Progenitor cell of endocrine pancreas (in vitro differentiated cells): ENCODE measurements around the gene BIRC2. TPM values are rescaled to one million over a fixed set of nuclear protein-coding genes. Genes with fewer than 3 reads are reported as not detected.

Source experiments
- DNase-seq: peaks from one replicate; pipeline ENCODE4 v3.0.0; 2021; ENCODE audit warnings: low spot score; ENCODE audit not compliant: unreplicated experiment
- H3K27ac Mint-ChIP-seq: 2 replicates; pipeline ENCODE4 v1.8.0; 2021; ENCODE audit warnings: mild to moderate bottlenecking, moderate library complexity, mixed read lengths
- H3K27me3 Mint-ChIP-seq: 2 replicates; pipeline ENCODE4 v1.8.0; 2021; ENCODE audit warnings: mixed read lengths
- H3K36me3 Mint-ChIP-seq: 2 replicates; pipeline ENCODE4 v1.8.0; 2022; ENCODE audit warnings: mixed read lengths; ENCODE audit not compliant: insufficient read depth
- H3K4me1 Mint-ChIP-seq: 2 replicates; pipeline ENCODE4 v1.8.0; 2021; ENCODE audit warnings: low read depth, mixed read lengths
- H3K4me3 Mint-ChIP-seq: 2 replicates; pipeline ENCODE4 v1.8.0; 2021; ENCODE audit warnings: low read depth, mild to moderate bottlenecking, moderate library complexity, mixed read lengths
- H3K9me3 Mint-ChIP-seq: 2 replicates; pipeline ENCODE4 v1.8.0; 2021; ENCODE audit warnings: low read depth, mixed read lengths
- total RNA-seq: library from RNA; stranded (reverse); gene quantifications from 2 replicates; pipeline ENCODE4 v1.2.1, GENCODE V29; 2021
- TF ChIP-seq, protein P1 (sequence below): fragments of 200-600 bp; sonication (generic); IDR thresholded peaks from one replicate; pipeline ENCODE4 v1.5.0; 2021; ENCODE audit warnings: antibody characterized with exemption, mild to moderate bottlenecking; ENCODE audit not compliant: unreplicated experiment

BIRC2 gene
- total RNA-seq, 1 donor from 2014 or later, result 66.3 TPM

DNA sequence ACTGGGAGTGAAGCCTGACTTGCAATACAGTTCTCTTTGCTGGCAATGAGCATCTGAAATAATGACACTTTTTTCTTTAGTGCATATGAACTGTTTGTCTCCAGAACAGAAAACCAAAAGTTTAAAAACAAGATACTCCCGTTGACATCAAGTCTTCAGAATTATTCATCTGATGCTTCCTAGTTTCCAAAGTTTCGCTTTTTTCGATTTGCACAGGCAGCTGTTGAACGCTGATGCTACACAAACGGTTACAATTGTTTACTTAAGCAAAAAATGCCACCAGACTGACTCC is 612 bp upstream of the BIRC2 start:
- H3K4me1 Mint-ChIP-seq, result peaks cover 34% of the 10 kb centered on the region
- TF ChIP-seq, protein P1, sequence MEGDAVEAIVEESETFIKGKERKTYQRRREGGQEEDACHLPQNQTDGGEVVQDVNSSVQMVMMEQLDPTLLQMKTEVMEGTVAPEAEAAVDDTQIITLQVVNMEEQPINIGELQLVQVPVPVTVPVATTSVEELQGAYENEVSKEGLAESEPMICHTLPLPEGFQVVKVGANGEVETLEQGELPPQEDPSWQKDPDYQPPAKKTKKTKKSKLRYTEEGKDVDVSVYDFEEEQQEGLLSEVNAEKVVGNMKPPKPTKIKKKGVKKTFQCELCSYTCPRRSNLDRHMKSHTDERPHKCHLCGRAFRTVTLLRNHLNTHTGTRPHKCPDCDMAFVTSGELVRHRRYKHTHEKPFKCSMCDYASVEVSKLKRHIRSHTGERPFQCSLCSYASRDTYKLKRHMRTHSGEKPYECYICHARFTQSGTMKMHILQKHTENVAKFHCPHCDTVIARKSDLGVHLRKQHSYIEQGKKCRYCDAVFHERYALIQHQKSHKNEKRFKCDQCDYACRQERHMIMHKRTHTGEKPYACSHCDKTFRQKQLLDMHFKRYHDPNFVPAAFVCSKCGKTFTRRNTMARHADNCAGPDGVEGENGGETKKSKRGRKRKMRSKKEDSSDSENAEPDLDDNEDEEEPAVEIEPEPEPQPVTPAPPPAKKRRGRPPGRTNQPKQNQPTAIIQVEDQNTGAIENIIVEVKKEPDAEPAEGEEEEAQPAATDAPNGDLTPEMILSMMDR, result no peak
- no peak for DNase-seq
- no peaks in the 10 kb centered on the region for H3K9me3 Mint-ChIP-seq
- peaks cover 7% of the 10 kb centered on the region for H3K36me3 Mint-ChIP-seq
- H3K27ac Mint-ChIP-seq, result peak overlapping the region; percentile 98
- no peaks in the 10 kb centered on the region for H3K27me3 Mint-ChIP-seq
- H3K4me3 Mint-ChIP-seq, result peak overlapping the region; percentile 97

DNA sequence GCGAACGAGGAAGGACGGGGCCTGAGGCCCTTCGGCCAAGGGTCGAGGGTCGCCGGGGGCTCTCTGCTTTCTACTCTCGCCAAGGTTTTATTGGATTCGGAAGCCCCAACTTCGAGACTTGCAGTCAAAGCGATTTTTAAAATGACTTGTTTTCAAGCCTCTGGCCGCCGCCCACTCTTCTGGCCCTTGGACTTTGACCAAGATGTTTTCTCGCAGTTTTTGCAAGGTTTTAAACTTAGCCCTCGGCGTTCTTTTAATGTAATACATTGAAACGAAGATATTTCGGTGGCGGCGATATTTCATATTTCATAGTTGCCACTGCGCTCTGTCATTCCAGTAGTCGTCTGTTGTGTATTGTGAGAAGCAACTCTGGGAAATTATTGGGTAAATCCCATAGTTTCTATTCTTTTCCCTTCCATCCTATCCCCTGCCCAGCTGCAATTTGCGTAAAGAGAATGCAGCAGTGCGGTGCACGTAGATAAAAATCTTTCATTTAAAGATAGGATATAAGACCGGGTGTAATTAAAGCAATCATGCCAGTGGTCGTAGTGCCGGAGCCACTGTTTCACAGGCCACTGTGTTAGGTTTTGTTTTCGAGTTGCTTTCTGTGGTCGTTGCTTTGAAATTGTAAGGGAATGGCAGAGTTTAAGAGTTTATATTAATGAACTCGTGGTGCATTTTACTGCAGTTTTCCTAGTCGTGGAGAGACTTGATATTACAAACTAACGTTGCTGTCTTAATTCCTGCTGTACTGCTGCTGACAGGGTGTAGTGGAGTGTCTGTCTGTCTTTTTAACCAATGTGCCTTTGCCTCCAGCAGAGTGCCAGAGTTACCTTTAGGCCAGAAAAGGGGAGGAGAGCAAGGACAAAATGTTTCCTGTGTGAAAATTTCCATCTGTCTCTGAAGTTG is 702 bp downstream of the BIRC2 start:
- Mint-ChIP-seq H3K27ac (peak overlapping the region; percentile 98), H3K4me1 (peaks cover 34% of the 10 kb centered on the region), H3K9me3 (no peaks in the 10 kb centered on the region), H3K4me3 (peak overlapping the region; percentile 97), H3K27me3 (no peaks in the 10 kb centered on the region), H3K36me3 (peaks cover 14% of the 10 kb centered on the region)
- TF ChIP-seq, protein P1, result no peak
- DNase-seq, result no peak

DNA sequence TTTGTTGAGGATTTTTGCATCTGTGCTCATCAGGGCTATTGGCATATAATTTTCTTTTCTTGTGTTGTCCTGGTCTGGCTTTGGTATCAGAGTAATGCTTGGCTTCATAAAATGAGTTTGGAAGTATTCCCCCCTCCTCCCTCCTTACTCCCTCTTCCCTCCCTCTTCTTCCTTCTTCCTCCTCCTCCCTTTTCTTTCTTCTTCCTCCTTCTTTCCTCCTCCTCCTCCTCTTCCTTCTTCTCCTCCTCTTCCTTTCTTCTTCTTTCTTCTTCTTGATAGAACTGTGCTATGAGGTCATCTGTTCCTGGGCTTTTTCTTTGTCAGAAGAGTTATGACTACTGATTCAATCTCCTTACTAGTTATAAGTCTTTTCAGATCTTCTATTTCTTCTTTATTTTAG is 10.1 kb downstream of the BIRC2 start:
- Mint-ChIP-seq H3K4me1 (peaks cover 15% of the 10 kb centered on the region), H3K27ac (no peak overlapping the region), H3K9me3 (peaks cover 20% of the 10 kb centered on the region), H3K4me3 (no peak overlapping the region), H3K27me3 (no peaks in the 10 kb centered on the region), H3K36me3 (peaks cover 63% of the 10 kb centered on the region)
- TF ChIP-seq, protein P1, result no peak
- no peak for DNase-seq

DNA sequence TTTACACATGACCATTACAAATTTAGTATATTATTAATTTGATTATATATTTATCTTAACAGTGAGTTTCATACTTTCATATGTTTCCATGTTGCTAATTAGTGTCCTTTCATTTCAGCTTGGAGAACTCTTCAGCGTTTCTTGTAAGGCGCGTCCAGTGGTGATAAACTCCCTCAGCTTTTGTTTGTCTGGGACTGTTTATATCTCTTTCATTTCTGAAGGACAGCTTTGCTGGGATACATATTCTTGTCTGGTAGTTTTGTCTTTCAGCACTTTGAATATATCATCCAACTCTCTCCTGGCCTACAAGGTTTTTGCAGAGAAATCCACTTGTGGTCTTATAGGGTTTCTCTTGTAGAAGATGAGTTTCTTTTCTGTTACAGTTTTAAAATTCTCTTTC is 12.4 kb downstream of the BIRC2 start:
- H3K9me3 Mint-ChIP-seq, result peaks cover 19% of the 10 kb centered on the region
- no peak for DNase-seq
- no peak overlapping the region for H3K27ac Mint-ChIP-seq
- H3K4me3 Mint-ChIP-seq, result no peak overlapping the region
- no peaks in the 10 kb centered on the region for H3K27me3 Mint-ChIP-seq
- TF ChIP-seq, protein P1, result no peak
- peaks cover 54% of the 10 kb centered on the region for H3K36me3 Mint-ChIP-seq
- H3K4me1 Mint-ChIP-seq, result peaks cover 15% of the 10 kb centered on the region

DNA sequence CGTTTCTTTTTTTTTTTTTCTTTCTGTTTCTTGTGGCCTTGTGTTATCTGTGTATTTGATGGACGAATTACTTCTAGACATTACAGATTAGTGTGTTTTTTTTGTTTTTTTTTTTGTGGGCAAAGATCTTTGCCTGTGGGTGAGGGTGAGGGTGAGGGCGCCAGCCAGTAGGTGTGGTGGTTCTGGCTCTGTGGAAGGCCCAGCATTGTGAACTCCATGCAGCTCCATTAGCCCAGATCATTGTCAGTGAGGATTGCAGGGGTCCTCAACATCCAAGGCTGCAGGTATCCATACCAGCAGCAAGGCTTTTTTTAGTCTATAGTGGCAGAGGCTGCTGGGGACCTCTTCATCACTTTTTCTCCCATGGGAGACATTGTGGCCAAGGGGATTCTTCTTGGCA is 13.7 kb downstream of the BIRC2 start:
- no peak for DNase-seq
- no peak overlapping the region for H3K4me3 Mint-ChIP-seq
- no peak overlapping the region for H3K27ac Mint-ChIP-seq
- no peaks in the 10 kb centered on the region for H3K27me3 Mint-ChIP-seq
- H3K36me3 Mint-ChIP-seq, result peaks cover 48% of the 10 kb centered on the region
- TF ChIP-seq, protein P1, result no peak
- peaks cover 15% of the 10 kb centered on the region for H3K4me1 Mint-ChIP-seq
- peaks cover 6% of the 10 kb centered on the region for H3K9me3 Mint-ChIP-seq
